K562 (cell line): ENCODE data around the gene CACNA1I. TPM values are rescaled to one million over a fixed set of nuclear protein-coding genes. Genes with fewer than 3 reads are reported as not detected.

Source experiments
- CSDE1 ChIP-seq, 2 experiments: fragments of 450-650 bp; IDR thresholded peaks; 2 replicates each; pipeline ENCODE4 v1.6.1; 2016; ENCODE audit warnings: mild to moderate bottlenecking in 1 of 2
- DIDO1 ChIP-seq: fragments of 450-650 bp; IDR thresholded peaks from 2 replicates; pipeline ENCODE4 v1.6.1; 2016; ENCODE audit warnings: low read depth, missing biosample characterization, missing genetic modification characterization
- E2F8 ChIP-seq: fragments of 450-650 bp; IDR thresholded peaks from 2 replicates; pipeline ENCODE4 v1.7.1; 2018; ENCODE audit warnings: mild to moderate bottlenecking, low read depth; ENCODE audit not compliant: partially characterized antibody
- FOXM1 ChIP-seq, 2 experiments: fragments of 450-650 bp in 1 of 2; sonication (generic) in 1 of 2; formaldehyde crosslinking in 1 of 2; IDR thresholded peaks; 2 replicates each; pipeline versions ENCODE4 v1.6.1 to v1.9.0; 2017 to 2022; ENCODE audit warnings: low read depth in 2 of 2, mild to moderate bottlenecking in 2 of 2, missing genetic modification reagents in 1 of 2, moderate library complexity in 1 of 2
- HNRNPH1 ChIP-seq: fragments of 200-400 bp; formaldehyde crosslinking; optimal IDR thresholded peaks from 2 replicates; pipeline ENCODE3; 2017; ENCODE audit warnings: low read depth, mild to moderate bottlenecking, low read length, moderate library complexity
- ILF3 ChIP-seq: fragments of 450-650 bp; IDR thresholded peaks from 2 replicates; pipeline ENCODE4 v1.6.1; 2018; ENCODE audit warnings: antibody characterized with exemption, mild to moderate bottlenecking, moderate library complexity, borderline replicate concordance
- KDM1A ChIP-seq, 2 experiments: fragments of 450-650 bp; IDR thresholded peaks; 2 replicates each; pipeline ENCODE4 v1.6.1; 2016; ENCODE audit warnings: mild to moderate bottlenecking in 2 of 2
- MXI1 ChIP-seq: IDR thresholded peaks from 2 replicates; pipeline ENCODE4 v1.6.1; 2011; ENCODE audit warnings: low read depth, mild to moderate bottlenecking, improper control_type of control experiment, low read length
- MYNN ChIP-seq, 2 experiments: sonication (generic); formaldehyde crosslinking in 1 of 2; IDR thresholded peaks; 2 replicates each; pipeline versions ENCODE4 v1.5.0 to v1.6.1; 2016 to 2020; ENCODE audit warnings: antibody characterized with exemption in 1 of 2, missing genetic modification reagents in 1 of 2
- NRF1 ChIP-seq, 2 experiments: fragments of 450-650 bp; IDR thresholded peaks in 1 of 2; conservative IDR thresholded peaks in 1 of 2; 2 replicates each; pipeline ENCODE4 v1.6.1; 2014; ENCODE audit warnings: mild to moderate bottlenecking in 2 of 2
- RFX1 ChIP-seq: fragments of 450-650 bp; IDR thresholded peaks from 2 replicates; pipeline ENCODE4 v1.6.1; 2016; ENCODE audit warnings: mild to moderate bottlenecking, moderate library complexity
- RFX5 ChIP-seq: IDR thresholded peaks from 2 replicates; pipeline ENCODE4 v1.6.1; 2011; ENCODE audit warnings: low read depth, mild to moderate bottlenecking, improper control_type of control experiment, low read length
- STAT6 ChIP-seq: sonication (generic); formaldehyde crosslinking; IDR thresholded peaks from 2 replicates; pipeline ENCODE4 v1.8.1; 2023; ENCODE audit warnings: mild to moderate bottlenecking, missing genetic modification reagents
- ZC3H11A ChIP-seq: IDR thresholded peaks from 2 replicates; pipeline ENCODE4 v1.6.1; 2012; ENCODE audit warnings: low read depth, low read length, improper control_type of control experiment
- ZEB2 ChIP-seq: fragments of 450-650 bp; IDR thresholded peaks from 2 replicates; pipeline ENCODE4 v1.6.1; 2016
- ZFP36 ChIP-seq: fragments of 150-350 bp; IDR thresholded peaks from 2 replicates; pipeline ENCODE4 v1.6.1; 2018; ENCODE audit warnings: low read length, low read depth; ENCODE audit not compliant: partially characterized antibody
- ZKSCAN3 ChIP-seq: fragments of 250-450 bp; sonication (Bioruptor Pico); IDR thresholded peaks from 2 replicates; pipeline ENCODE4 v1.4.0; 2020
- ZNF583 ChIP-seq: fragments of 250-450 bp; sonication (Bioruptor Pico); IDR thresholded peaks from 2 replicates; pipeline ENCODE4 v1.4.0; 2020
- polyA plus RNA-seq, 8 experiments: library from polyadenylated mRNA; depleted of rRNA in 4 of 8; stranded (reverse) in 5 of 8; unstranded in 3 of 8; fragments of >200 nt; fragmentation: Nextera tagmentation in 2 of 8; fragmentation: Illumina TruSeq in 1 of 8; extraction: Ambion mirVana in 2 of 8; extraction: Trizol in 1 of 8; gene quantifications; 2 replicates each; pipeline versions ENCODE4 v1.2.1 to v1.2.3, GENCODE V29; 2011 to 2014; ENCODE audit warnings: inconsistent platforms in 1 of 8, missing spikeins in 1 of 8
- total RNA-seq, 7 experiments: library from RNA; depleted of rRNA in 6 of 7; stranded (reverse); fragments of >200 nt in 6 of 7; fragmentation: Illumina TruSeq in 2 of 7; extraction: Trizol in 2 of 7; gene quantifications; 2 replicates each; pipeline versions ENCODE4 v1.2.1 to v1.2.3, GENCODE V29; 2011 to 2021; ENCODE audit warnings: low replicate concordance in 1 of 7
- TF ChIP-seq, protein P1 (sequence below): IDR thresholded peaks from 2 replicates; pipeline ENCODE4 v1.6.1; 2011; ENCODE audit not compliant: insufficient read length; ENCODE audit errors: extremely low read depth

The CACNA1I gene
- total and polyA plus RNA-seq, 9 of the 15 experiments (the other 6 are each of a cell fraction or from before 2014, with no cell fraction given): 0.01 to 0.79 (median 0.32) TPM; not detected in 1

DNA sequence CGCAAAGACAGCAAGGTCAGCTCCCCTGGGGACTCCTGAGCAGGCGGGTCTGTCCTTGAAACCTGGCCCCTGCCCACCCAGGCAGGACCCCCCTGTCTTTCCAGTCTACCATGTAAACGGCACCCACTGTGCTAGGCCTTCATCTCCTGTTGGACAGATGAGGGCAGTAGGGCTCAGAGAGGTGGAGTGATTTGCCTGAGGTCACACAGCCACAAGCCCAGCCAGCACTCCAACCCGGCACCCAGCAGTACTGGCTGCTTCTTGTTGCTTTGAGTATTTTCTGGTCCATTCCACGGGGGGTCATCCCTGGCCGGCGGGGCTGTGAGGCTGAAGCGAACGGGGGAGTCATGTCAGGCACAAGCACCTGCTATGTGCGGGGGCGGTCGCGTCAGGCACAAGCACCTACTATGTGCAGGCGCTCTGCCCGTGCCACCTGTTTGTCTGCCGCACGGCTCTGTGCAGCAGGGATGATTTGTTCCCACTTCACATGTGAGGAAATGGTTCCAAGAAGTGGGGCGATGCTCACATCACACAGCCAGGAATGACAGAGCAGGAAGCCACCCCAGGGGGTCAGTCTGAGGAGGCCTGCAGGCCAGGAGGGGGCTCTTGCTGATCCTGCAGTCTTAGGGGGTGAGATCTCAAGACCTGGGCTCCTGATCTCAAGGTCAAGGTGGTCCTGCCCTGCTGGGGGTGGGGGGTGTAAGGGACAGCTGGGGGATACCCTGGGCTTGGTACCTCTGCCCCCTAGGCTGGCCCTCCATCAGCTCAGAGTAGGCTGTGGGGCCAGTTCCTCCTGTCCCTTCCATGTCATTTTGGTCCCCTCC lies 110.7 kb downstream of the CACNA1I start (continued):
- TF ChIP-seq ZEB2 (no peak), RFX5 (no peak), DIDO1 (tag) (no peak), RFX1 (no peak), MYNN (IDR thresholded peaks at IDR 0.05) (no peak), MYNN (CRISPR knock-in tag; IDR thresholded peaks at IDR 0.05) (no peak), FOXM1 (IDR thresholded peaks at IDR 0.05; ENCODE audit: low read depth) (no peak), FOXM1 (CRISPR knock-in tag; IDR thresholded peaks at IDR 0.05; ENCODE audit: low read depth) (no peak), ZKSCAN3 (CRISPR knock-in tag) (no peak), ZNF583 (CRISPR knock-in tag) (no peak), CSDE1 (IDR thresholded peaks at IDR 0.05) (no peak), ILF3 (no peak), STAT6 (CRISPR knock-in tag) (no peak), ZC3H11A (no peak), HNRNPH1 (no peak), NRF1 (conservative IDR thresholded peaks at IDR 0.05 in 1 of 2, IDR thresholded peaks at IDR 0.05 in 1 of 2) (no peak), MXI1 (no peak), ZFP36 (peak; percentile 75), E2F8 (no peak), KDM1A (IDR thresholded peaks at IDR 0.05) (peak in 1 of 2 experiments; percentile 29; a peak in 1 of 4 replicates)
- TF ChIP-seq, protein P1, sequence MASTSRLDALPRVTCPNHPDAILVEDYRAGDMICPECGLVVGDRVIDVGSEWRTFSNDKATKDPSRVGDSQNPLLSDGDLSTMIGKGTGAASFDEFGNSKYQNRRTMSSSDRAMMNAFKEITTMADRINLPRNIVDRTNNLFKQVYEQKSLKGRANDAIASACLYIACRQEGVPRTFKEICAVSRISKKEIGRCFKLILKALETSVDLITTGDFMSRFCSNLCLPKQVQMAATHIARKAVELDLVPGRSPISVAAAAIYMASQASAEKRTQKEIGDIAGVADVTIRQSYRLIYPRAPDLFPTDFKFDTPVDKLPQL: no peak
